Measurements from ENCODE around the gene OR5H15. TPM values are rescaled to one million over a fixed set of nuclear protein-coding genes. Genes with fewer than 3 reads are reported as not detected.

OR5H15 gene
- total RNA-seq, 1 donor from 2014 or later = not detected

DNA sequence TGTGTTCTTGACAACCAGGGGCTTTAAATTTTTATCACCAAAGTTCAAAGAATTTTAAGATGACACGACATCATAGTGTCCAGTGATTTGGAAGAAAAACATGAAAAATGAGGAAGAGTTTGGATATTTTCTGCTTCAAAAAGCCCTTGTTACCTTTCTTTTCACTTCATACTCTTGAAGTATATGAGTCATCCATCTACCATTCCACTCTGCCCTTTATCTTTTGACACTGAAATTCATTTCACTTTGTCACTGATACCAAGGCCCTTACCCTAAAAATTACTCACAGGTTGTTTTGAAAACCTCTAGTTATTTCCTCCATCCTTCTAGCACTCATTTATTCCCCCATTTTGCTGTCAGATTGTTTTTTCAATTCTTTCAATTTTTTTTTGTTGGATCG is 42.7 kb downstream of the OR5H15 start:
- H3K4me3 Mint-ChIP-seq (ENCODE audit: low read depth) = no peak overlapping the region

DNA sequence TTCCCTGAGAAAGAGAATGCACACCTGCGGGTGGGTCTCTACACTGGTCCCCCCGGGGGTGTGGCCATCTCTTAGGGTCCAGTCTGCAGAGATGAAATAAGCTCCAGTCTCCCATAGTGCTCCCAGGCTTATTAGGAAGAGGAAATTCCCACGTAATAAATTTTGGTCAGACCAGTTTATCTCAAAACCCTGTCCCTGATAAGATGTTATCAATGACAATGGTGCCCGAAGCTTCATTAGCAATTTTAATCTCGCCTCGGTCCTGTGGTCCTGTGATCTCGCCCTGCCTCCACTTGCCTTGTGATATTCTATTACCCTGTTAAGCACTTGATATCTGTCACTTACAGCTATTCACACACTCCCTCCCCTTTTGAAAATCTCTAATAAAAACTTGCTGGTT is 46.8 kb downstream of the OR5H15 start:
- Mint-ChIP-seq H3K36me3 (ENCODE audit: insufficient read depth) (no peaks in the 10 kb centered on the region), H3K9me3 (ENCODE audit: low read depth) (no peaks in the 10 kb centered on the region), H3K4me3 (ENCODE audit: low read depth) (no peak overlapping the region), H3K27ac (no peak overlapping the region), H3K4me1 (ENCODE audit: low read depth) (no peaks in the 10 kb centered on the region), H3K27me3 (peaks cover 3% of the 10 kb centered on the region)
- TF ChIP-seq, protein P1, sequence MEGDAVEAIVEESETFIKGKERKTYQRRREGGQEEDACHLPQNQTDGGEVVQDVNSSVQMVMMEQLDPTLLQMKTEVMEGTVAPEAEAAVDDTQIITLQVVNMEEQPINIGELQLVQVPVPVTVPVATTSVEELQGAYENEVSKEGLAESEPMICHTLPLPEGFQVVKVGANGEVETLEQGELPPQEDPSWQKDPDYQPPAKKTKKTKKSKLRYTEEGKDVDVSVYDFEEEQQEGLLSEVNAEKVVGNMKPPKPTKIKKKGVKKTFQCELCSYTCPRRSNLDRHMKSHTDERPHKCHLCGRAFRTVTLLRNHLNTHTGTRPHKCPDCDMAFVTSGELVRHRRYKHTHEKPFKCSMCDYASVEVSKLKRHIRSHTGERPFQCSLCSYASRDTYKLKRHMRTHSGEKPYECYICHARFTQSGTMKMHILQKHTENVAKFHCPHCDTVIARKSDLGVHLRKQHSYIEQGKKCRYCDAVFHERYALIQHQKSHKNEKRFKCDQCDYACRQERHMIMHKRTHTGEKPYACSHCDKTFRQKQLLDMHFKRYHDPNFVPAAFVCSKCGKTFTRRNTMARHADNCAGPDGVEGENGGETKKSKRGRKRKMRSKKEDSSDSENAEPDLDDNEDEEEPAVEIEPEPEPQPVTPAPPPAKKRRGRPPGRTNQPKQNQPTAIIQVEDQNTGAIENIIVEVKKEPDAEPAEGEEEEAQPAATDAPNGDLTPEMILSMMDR (IDR thresholded peaks at IDR 0.05; ENCODE audit: unreplicated experiment) = no peak
- DNase-seq (ENCODE audit: low spot score, unreplicated experiment) = no peak

More for the DNA sequence above, 42.7 kb downstream of the OR5H15 start:
- Mint-ChIP-seq H3K4me1 (ENCODE audit: low read depth) (no peaks in the 10 kb centered on the region), H3K27ac (no peak overlapping the region), H3K27me3 (peaks cover 3% of the 10 kb centered on the region), H3K9me3 (ENCODE audit: low read depth) (no peaks in the 10 kb centered on the region), H3K36me3 (ENCODE audit: insufficient read depth) (no peaks in the 10 kb centered on the region)
- TF ChIP-seq, protein P1 (IDR thresholded peaks at IDR 0.05; ENCODE audit: unreplicated experiment) = no peak
- DNase-seq (ENCODE audit: low spot score, unreplicated experiment) = no peak

DNA sequence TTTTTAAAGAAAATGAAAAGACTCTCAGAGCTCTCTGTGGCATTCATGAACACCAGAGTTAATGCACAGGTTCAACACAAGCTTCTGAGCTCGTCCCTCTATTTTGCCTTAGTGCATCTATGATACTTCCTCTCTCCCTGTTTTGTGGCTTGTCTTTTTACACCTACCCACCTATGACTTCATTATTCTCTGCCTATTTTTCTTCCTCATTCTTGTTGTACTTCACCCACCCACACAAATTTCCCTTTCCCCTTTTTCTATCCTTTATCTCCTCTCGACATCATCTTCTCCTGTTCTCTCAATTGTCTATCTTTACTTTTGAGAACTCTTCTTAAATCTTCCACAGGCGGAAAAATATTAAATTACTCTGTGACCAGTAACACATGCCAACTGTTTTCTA is 48.6 kb downstream of the OR5H15 start:
- Mint-ChIP-seq H3K36me3 (ENCODE audit: insufficient read depth) (no peaks in the 10 kb centered on the region), H3K27me3 (peaks cover 3% of the 10 kb centered on the region), H3K4me3 (ENCODE audit: low read depth) (no peak overlapping the region), H3K27ac (no peak overlapping the region), H3K9me3 (ENCODE audit: low read depth) (no peaks in the 10 kb centered on the region), H3K4me1 (ENCODE audit: low read depth) (peaks cover 1% of the 10 kb centered on the region)
- TF ChIP-seq, protein P1 (IDR thresholded peaks at IDR 0.05; ENCODE audit: unreplicated experiment) = no peak
- no peak for DNase-seq (ENCODE audit: low spot score, unreplicated experiment)

Other genes with a start within 250 kb of the OR5H15 start
- 16.4 and 18.2 TPM in 2 replicates for gene RIOX2, start 194.3 kb upstream of the OR5H15 start, total RNA-seq
- gene GABRR3, start 131.4 kb upstream of the OR5H15 start, total RNA-seq = not detected in 2 replicates
- gene OR5AC2, start 79.5 kb upstream of the OR5H15 start, total RNA-seq = not detected in 2 replicates
- gene OR5H1, start 36.0 kb upstream of the OR5H15 start, total RNA-seq = not detected in 2 replicates
- gene OR5H14, start 19.2 kb upstream of the OR5H15 start, total RNA-seq = not detected in 2 replicates
- gene OR5H6, start 97.5 kb downstream of the OR5H15 start, total RNA-seq = not detected in 2 replicates
- gene OR5H2, start 115.8 kb downstream of the OR5H15 start, total RNA-seq = not detected in 2 replicates
- gene OR5K4, start 187.2 kb downstream of the OR5H15 start, total RNA-seq = not detected in 2 replicates
- not detected in 2 replicates for gene OR5K3, start 224.0 kb downstream of the OR5H15 start, total RNA-seq